Inflammatory macrophage (primary cell): ENCODE measurements around the gene CCDC171.

Source experiments
- DNase-seq, 2 donors: peaks; one replicate each; pipeline ENCODE4 v3.0.0-alpha.2; 2020 to 2022

The CCDC171 gene

DNA sequence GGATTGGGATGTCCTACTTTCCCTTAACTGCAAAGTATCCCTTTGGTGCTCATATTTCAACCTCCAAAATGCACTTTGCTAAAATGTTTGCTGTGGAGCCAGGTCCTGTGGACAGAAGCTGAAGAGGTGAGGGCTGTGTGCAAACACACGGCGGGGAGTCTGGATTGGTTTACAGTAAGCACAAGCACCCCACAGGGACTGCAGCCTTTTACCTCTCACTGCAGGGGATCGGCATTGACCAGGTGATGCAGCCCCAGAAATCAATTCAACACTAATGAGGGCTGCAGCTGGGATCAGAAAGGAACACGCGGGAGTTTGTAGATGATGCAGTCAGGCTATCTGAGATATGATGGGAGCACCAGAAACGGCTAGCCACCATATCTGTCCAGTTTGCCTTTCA is 450.9 kb downstream of the CCDC171 start:
- DNase-seq: no peak

DNA sequence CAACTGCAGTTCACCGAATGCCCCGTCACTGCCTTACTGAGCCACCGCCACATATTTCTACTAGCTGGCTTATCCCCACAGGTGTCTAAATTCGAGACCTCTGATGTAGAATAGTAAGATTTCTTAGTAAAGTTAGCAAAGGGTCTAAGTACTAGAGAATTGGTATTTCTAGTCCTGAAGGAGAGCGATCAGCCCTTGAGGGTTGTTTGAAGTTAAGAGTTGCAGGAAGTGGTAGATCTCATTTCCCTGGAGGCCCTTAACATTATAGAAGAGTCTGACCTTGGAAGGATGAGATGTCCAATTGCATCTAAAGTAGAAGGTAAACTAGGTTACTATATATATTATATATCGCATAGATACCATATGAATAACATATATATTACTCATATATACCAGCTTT is 451.8 kb downstream of the CCDC171 start:
- no peak for DNase-seq

DNA sequence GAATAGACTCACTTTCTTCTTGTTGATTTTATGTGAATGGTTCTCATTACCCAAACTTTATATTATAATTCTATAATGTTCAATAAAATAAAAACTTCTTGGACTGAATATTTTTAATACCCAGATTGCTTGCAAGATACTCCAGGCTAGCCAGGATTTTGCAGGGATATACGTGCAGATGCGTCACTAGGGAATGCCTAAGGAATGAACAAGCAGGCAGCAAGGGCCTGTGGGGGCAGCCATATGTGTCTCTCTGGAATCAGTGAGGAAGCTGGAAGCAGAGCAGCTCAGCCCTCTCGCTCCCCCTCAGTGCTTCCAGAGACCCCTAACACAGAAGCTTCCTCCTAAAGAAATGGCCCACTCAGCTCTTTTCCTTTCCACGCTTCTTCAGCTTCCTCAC is 457.4 kb downstream of the CCDC171 start:
- no peak for DNase-seq

DNA sequence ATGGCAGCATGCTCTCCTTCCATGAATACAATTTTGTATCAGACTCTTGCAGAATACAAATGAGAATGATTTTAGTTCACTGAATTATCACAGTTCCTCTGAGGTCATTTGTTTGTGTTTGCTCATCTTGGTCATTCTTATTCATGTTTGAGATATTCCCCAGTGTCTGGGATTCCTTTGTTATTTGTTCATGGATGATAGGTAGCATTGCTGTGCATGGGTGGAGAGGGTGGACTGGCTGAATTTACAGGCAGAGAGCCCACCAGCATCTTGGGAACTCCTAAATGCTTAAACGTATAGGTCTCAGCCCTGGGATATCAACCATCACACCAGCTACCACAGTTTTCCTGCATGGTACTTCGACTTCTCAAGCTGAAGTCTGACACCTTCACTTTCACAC is 459.8 kb downstream of the CCDC171 start:
- DNase-seq: no peak

DNA sequence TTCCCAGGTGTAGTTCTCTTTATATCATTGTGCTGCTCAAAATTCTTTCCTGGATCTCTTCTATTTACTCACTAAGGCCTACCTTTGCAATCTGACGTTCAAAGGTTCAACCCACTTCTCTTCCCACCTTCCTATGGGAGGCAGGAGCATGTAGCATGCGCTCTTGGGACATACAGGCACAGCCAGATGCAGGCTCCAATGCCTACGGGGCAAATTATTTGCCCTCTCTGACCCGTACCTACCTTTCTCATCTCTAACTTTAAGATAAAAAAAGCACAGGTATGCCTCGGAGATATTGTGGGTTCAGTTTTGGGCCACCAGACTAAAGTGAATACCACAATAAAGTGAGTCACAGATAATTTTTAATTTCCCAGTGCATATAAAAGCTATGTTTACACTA is 460.5 kb downstream of the CCDC171 start:
- no peak for DNase-seq

DNA sequence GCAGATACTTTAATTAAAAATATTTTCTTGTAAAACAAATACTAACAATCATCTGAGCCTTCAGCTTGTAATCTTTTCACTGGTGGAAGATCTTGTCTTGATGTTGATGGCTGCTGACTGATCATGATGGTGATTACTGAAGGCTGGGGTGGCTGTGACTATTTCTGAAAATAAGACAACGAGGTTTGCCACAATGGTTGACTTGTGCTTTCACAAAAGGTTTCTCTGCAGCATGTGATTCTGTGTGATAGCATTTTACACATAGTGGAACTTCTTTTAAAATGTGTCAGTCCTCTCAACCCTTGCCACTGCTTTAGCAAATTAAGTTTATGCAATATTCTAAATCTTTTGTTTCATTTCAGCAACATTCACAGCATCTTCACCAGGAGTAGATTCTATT is 461.0 kb downstream of the CCDC171 start:
- no peak for DNase-seq

DNA sequence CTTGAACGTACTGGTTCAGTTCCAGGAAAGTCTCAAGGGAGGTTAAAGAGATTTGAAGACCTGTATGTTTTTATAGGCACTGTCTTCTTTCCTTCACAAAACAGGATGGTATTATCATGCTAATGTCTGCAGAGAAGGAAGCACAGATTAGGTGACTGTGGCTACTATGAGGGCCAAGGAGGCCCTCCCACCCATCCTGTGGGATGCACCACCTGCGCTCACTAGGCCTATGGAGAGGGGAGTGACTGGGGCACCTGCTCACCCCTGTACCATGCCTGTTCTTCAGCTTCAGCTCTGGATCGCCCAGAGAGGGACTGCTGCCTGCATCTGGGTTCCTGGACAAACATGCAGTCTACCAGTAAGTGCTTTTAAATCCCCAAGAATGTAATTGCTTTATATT is 469.4 kb downstream of the CCDC171 start:
- DNase-seq: no peak

DNA sequence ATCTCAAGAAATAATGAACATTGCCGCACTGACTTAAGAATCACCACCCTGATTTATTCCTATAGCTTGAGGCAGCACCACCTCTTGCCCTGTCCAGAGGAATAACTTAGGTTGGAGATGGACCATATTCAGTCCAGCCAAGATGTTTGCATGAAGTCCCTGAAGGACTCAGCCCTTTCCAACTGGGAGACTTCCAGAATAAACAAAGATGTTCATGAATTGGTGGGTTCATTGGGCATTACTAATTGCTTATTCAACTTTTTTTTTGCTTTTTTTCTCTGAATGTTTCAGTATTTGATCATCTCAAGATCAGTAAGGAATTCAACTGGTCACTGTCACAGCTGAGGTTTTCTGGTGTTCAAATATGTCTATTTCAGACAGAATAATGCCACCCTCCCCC is 470.6 kb downstream of the CCDC171 start:
- DNase-seq: no peak
